ENCODE data around the gene PSMC2.
"Not testable (repeated sequence)": the region's sequence is repeated elsewhere in the genome, so short reads cannot be mapped to it uniquely, and the experiment has no call there.

The PSMC2 gene

GRCh38 chr7:103379270-103379975 lies 32.0 kb downstream of the PSMC2 start:
- no peak for DNase-seq

GRCh38 chr7:103380395-103381191 lies 33.1 kb downstream of the PSMC2 start:
- no peak for DNase-seq

DNA sequence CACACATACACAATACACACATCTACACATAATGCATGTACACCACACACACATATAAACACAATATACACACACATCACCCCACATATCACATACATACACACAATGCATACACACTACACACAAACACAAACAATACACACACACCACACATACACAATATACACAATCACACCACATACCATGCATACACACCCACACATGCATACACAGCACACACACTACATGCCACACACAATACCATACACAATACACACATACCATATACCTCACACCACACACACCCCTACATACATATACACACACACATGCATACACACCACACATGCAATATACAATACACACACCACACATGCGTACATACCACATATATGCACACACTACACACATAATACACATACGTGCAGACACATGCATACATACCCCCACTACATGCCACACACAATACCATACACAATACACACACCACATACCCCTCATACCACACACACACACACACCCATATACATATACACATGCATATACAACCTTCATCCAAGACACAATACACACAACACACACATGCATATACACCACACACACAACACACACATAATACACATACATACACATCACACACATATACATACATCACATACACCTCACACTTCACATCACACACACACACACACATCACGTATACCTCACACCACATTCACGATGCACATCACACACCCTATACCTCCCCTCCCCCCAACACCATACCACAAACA lies 34.0 kb downstream of the PSMC2 start:
- DNase-seq: no peak

DNA sequence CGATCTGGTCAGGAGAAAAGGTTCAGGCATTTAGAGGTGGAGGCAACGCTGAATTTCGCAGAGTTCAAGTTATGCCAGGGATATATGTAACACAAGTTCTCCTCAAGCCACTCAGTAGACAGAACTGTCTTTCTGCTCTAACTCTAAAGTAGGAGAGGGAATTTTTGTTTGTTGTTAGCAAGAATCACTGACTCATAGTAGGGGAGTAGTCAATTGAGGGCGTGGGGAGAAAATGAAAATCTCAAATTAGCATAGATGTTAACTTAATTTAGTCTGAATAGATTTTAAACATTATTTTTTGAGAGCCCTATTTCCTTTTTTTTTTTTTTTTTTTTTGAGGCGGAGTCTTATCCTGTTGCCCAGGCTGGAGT lies 34.6 kb downstream of the PSMC2 start:
- no peak for DNase-seq

DNA sequence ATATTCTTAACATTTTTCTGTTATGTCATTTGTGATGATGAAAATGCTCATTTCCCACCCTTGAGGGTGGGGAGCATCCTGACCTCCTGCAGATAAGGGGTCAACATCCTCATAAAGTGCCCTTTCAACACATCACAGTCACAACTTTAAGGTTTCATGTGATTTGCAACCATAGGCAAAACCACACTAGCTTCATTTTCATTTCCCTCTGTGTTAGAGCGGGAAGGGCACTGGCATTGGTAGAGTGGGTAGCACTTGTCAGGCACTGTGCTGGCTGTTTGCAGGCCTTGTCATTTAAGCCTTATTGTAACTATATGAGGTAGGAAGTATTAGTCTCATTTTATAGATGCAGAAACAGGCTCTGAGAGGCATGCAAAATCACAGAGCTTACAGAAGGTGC lies 39.8 kb downstream of the PSMC2 start:
- DNase-seq: no peak

DNA sequence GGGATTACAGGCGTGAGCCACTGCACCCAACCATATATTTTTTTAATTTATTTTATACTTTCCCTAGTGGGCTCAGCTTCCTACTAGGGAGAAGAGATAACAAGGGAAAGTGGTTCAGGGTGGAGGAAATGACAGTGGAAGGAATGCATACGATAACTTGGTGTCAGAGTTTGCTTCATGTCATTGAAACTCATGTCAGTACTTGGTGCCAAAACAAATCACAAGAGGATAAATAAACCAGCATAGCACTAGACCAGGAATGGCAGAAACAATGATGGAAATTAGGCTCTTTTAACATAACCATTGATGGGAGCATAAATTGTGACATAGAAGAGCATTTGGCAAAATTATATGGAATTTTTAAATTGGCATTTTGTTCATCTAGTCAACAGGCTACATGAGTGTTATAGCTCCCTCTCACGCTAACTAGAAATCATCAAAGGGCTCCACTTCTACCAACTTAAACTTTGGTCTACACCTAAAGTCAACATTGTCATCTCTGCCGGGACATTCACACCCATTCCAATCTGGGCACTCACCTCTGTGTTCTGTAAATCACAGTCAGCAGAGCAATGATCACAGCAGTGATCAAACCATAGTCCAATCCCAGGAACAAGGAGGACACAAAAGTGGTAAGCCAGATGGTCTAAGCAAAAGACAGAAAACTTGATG lies 41.2 kb downstream of the PSMC2 start:
- no peak for DNase-seq

DNA sequence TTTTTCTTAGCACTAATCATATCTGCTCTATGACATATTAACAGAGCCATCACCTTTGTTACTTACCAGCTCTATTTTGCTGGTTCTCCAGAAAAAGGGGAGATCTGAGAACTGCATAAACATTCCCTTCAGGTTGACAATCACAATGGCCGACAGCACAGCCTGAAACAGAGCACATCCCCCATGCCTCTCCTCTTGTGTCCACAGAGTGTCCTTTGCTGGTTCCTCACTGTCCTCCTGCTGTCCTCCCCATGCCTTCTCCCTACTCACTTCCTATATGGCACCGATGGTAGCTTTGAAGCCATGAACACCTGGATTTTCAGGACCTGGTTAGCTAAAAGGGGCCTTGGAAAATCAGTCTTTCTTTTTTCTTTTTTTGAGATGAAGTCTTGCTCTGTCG lies 41.8 kb downstream of the PSMC2 start:
- no peak for DNase-seq

DNA sequence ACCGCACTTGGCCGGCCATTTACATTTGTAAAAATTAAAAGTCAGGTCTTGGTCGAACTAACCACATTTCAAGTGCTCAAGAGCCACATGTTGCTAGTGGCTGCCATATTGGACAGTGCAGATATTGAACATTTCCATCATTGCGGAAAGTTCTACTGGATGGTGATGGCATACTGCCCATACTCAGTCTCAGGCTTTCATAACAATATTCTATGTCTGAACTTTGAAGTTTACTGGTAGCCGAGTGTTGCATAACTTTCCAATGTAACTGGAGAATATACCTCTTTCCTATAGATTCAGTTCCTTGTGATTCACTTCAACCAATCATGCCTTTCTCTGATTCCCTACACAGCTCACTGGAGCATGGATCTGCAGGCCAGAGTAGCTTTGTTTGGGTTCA lies 43.7 kb downstream of the PSMC2 start:
- no peak for DNase-seq

GRCh38 chr7:103391976-103392375 lies 44.5 kb downstream of the PSMC2 start:
- no peak for DNase-seq

- DNase-seq: no peak
Measured at GRCh38 chr7:103394566-103394965, 47.1 kb downstream of the PSMC2 start.

GRCh38 chr7:103395071-103395470 lies 47.6 kb downstream of the PSMC2 start:
- DNase-seq: no peak

DNA sequence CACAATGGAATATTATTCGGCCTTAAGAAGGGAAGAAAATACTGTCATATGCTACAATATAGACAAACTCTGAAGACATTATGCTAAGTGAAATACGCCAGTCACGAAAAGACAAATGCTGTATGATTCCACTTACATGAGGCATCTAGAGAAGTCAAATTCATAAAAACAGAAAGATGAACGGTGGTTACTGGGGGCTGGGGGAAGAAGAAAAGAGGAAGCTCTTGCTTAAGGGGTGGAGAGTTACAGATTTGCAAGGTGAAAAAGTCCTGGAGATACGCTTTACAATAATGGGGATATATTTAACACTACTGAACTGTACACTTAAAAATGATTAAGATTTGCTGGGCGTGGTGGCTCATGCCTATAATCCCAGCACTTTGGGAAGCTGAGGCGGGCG lies 49.0 kb downstream of the PSMC2 start:
- no peak for DNase-seq

- DNase-seq: no peak
Measured at GRCh38 chr7:103398483-103399127, 51.2 kb downstream of the PSMC2 start.

DNA sequence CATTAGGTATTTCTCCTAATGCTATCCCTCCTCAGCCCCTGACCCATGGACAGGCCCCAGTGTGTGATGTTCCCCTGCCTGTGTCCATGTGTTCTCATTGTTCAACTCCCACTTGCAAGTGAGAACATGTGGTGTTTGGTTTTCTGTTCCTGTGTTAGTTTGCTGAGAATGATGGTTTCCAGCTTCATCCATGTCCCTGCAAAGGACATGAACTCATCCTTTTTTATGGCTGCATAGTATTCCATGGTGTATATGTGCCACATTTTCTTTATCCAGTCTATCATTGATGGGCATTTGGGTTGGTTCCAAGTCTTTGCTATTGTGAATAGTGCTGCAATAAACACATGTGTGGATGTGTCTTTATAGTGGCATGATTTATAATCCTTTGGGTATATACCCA lies 52.2 kb downstream of the PSMC2 start:
- DNase-seq: not testable (repeated sequence)

DNA sequence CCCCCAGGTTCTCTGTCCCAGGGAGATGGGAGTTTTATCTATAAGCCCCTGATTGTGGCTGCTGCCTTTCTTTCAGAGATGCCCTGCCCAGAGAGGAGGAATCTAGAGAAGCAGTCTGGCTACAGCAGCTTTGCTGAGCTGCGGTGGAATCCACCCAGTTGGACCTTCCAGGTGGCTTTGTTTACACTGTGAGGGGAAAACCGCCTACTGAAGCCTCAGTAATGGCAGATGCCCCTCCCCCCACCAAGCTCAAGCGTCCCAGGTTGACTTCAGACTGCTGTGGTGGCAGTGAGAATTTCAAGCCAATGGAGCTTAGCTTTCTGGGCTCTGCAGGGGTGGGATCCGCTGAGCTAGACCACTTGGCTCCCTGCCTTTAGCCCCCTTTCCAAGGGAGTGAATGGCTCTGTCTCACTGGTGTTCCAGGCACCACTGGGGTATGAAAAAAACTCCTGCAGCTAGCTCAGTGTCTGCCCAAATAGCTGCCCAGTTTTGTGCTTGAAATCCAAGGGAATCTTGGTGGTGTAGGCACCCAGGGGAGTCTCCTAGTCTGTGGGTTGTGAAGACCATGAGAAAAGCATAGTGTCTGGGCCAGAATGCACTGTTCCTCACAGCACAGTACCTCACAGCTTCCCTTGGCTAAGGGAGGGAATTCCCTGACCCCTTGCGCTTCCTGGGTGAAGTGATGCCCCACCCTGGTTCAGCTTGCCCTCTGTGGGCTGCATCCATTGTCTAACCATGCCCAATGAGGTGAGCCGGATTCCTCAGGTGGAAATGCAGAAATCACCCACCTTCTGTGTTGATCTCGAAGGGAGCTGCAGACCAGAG lies 58.6 kb downstream of the PSMC2 start:
- DNase-seq: not testable (repeated sequence)

DNA sequence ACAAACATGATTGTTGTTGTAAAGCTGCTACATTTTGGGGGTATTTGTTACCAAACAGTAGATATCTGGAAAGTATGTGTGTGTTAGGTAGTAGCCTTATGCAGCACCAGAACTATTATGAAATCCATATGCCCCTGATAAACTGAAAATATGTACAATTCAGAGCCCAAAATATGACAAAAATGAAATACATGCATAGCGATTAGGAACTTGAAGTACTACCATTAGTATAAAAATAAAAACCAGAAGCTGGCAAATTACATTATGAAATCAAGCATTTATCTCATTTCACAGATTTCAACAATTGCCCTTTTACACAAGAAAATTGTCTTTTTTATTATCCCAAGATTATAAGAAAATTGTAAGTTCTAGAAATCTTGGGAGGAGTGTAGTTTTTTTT lies 64.7 kb downstream of the PSMC2 start:
- no peak for DNase-seq

DNA sequence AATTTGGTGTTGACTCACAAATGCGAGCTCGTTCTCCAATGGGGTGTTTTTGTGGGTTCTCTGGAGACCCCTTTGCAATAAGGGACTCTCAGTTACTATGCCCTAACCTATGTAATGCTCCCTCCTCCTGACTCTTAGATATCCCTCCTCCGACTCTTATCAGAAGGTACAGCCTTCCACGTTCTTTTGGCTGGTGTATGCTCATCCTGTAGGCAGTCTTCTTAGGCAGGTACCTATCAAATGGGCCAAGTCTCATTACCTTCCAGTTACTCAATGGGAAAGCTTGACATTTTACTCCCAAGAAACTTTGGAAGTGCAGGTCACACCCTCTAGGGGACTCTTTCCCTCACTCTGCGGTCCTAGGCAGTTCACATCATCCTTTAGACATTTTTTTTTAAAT lies 66.0 kb downstream of the PSMC2 start:
- DNase-seq: no peak

- no peak for DNase-seq
Measured at GRCh38 chr7:103418241-103418640, 70.8 kb downstream of the PSMC2 start.

Measured in activated CD4-positive, alpha-beta T cell treated with anti-CD3 and anti-CD28 coated beads, Interleukin-2, amount 50 U/mL, for 4 hours (primary cell).